Fibroblast of upper back skin (primary cell): ENCODE results near the gene CDC42BPA.
"Not testable (repeated sequence)": the region's sequence is repeated elsewhere in the genome, so short reads cannot be mapped to it uniquely, and the experiment has no call there.

ENCODE experiments used
- DNase-seq: peaks from one replicate; pipeline ENCODE4 v3.0.0-alpha.2; 2013

The CDC42BPA gene

GRCh38 chr1:227190321-227190720, 128.0 kb downstream of the CDC42BPA start:
- no peak for DNase-seq

DNA sequence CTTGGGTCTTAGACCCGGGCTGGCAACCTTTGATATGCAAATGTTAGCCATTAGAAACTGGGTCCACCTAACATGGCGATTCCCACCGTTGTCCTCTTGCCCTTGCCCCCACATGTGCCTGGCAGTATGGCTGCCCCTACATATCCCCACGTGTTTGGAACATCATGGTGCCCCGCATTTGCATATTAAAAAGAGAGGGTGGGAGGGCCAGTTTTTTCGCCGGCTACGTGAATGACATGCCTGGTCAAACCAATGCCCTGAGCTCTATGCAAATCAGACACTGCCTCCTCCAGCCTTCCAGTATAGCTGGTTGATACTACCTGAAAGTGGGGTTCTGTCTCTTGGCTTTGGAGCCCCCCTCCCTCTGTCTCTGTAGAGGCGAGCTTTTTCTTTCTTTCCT, 133.0 kb downstream of the CDC42BPA start:
- DNase-seq = no peak

GRCh38 chr1:227182012-227182411, 136.3 kb downstream of the CDC42BPA start:
- no peak for DNase-seq

DNA sequence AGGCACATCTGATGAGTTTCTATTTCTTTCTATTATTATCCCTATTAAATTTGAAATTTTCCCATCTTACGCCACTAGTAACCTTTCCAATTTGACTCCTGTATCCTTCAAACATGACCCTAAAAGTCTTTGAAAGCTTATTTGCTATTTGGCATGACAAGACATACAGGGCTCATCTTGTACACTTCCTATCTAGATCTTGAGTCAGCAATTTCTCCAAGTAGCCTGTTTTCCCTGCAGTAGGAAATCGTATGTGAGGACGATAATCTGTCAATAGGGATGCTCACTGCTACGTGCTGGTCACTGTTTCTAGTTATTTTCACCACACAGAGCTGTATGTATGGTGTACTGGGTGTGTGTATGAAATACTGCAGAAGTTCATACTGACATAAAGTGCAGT, 142.7 kb downstream of the CDC42BPA start:
- no peak for DNase-seq

GRCh38 chr1:227174164-227174563, 144.1 kb downstream of the CDC42BPA start:
- peak; percentile 93 for DNase-seq

GRCh38 chr1:227170361-227171166, 147.7 kb downstream of the CDC42BPA start:
- peak; percentile 68 for DNase-seq

- no peak for DNase-seq
Observed at GRCh38 chr1:227169343-227169742, 148.9 kb downstream of the CDC42BPA start.

DNA sequence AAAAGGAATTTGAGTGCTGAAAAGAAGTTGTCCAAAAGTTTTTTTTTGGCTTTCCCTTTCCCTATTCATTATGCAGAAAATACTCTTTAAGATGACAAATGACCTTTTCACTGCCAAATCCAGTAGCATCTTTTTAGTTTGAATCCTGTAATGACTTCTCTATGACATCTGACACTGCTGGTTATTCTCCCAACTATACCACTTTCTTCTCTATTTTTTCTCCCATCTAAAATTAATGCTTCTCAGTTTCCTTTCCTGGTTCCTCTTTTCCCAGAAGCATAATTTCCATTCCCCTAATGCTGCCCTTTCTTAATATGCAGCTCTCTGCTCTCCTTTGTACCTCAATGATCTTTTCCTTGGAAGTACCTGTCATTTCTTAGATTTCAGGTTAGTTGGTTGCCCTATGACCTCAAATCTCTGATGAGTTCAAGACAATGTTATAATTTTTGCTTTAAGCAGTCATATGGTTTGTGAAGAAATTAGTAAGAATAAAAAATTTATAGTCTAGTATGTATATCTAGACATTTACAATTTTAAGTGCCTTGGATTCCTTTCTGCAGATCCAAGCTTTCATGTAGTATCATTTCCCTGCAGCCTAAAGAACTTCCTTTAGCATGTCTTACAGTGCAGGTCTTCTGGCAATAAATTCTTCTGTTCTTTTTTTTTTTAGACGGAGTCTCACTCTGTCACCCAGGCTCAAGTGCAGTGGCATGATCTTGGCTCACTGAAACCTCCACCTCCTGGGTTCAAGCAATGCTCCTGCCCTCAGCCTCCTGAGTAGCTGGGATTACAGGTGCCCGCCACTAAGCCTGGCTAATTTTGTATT, 150.8 kb downstream of the CDC42BPA start:
- no peak for DNase-seq

DNA sequence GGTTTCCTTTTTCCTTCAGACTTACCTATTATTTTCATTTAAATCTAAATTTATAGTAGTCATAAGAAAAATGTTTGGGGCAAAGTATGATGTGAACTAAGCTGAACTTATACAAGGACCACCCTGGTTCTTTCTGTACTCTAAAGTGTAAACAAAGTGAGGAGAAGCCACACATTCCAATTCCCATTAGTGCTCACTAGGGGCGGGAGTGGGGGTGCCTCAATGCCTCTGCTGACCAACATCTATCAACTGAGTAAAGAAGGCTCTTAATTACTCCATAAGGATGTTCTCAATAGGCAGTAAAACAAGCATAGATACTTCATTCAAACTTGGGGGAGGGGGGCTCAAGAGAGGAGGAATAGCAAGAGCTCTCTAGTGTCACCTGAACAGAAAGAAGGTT, 151.7 kb downstream of the CDC42BPA start:
- no peak for DNase-seq

DNA sequence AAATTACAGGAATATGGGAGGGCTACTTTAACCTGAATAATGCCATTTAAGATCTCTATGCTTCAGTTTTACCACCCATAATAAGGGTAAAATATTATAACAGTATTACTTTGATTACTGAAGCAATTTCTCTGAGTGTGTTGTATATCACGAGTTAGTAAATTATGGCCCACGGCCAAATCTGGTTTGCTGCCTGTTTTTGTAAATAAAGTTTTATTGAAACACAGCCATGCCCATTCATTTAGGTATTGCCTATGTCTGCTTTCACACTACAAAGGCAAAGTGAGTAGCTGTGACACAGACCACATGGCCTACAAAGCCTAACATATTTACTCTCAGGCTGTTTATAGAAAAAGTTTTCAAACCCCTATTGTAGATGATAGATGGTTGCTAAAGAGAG, 156.8 kb downstream of the CDC42BPA start:
- DNase-seq = no peak

DNA sequence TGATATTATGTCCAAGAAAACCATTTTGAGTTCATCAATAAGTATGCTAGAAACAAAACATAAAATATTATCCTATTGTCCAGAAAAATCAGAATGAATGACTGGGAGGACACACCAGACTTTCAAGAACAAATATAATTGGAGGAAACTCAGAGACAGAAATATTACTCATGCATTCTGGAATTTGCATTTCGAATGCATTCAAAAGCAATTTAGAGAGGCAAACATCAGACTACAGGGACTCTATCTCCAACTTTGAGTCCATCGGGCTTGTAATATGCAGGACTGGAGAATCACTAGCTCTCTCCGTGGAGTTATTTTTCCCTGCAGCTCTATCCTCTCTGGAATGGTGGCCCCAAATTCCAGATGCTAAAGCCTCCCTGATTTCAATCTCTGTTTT, 161.8 kb downstream of the CDC42BPA start:
- DNase-seq = no peak

GRCh38 chr1:227155688-227156087, 162.6 kb downstream of the CDC42BPA start:
- DNase-seq = no peak

DNA sequence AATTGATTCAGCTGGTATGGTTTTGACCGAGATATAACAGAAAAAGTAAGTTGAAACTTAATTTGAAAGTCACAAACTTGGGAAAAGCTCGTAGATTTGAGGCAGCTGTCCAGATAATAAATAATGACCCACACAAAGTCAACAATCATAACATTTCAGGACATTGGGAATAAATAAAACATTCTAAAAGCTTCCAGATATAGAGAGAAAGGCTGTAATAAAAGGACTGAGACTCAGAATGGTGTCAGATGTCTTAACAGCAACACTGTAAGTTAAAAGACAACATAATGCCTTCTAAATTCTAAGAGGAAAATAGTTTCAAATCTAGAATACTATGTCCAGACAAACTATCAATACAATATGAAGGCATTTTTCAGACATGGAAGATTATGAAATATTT, 163.3 kb downstream of the CDC42BPA start:
- DNase-seq = no peak

DNA sequence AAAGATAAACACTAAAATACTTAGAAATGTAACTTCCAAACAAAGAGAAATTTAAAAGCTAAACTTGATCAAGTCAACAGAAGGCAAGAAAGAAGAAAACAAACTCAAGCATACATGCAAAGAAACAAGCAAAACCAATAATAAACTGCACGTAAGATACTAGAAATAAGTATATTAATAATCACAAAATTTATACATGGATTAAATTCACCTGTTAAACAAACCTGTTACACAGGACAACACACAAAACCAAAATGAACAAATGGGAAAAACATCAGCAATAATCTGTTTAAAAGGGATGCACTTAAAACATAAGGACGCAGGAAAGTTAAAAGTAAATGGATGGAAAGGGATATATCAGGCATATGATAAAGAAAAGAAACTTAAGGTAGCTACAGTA, 165.8 kb downstream of the CDC42BPA start:
- DNase-seq = no peak

DNA sequence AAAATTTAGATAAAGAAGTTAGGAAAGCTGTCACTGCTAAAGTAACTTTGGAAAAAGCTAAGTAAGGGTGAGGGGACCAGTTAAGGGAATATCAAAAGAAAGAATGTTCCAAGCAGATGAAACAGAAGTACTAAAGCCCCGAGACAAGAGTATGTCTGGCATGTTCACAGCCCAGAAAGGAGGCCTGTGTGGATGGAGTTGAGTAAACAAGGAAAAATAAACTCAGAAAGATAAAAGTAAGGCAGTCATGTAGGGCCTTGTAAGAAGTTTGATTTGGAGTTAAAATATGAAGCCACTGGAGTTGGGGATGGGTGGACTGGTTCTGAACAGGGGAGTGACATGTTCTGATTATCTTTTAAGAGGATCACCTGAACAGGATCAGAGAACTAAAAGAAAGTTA, 177.9 kb downstream of the CDC42BPA start:
- DNase-seq = no peak

- DNase-seq = no peak
Observed at GRCh38 chr1:227136210-227136820, 182.0 kb downstream of the CDC42BPA start.

DNA sequence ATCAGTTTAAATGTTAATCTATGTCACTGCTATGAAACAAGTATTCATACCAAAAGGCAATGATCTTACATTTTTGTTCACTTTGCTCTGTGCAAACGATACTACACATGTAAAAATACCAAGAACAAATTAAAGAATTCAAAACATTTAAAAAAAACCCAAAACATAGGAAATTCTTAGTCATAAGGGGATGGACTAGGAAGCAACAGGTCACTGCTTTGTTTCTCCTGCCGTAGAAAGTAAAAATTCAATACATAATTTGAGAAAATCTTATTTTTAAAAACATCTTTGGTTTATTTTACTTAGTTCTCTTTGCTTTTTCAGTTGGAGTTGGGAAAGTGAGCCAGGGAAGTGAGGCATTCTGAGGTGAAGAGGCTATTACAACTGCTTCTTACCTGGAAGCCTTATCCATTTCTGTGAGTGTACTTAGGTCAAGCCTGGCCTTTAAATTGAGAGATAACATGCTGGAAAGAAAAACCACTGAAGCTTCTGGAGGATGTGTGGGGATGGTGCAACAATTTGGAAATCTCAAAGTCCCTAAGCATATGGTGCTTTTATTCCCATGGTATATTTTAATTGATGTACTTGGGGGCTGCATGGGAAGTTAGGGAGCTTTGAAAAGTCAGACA, 183.5 kb downstream of the CDC42BPA start:
- no peak for DNase-seq

DNA sequence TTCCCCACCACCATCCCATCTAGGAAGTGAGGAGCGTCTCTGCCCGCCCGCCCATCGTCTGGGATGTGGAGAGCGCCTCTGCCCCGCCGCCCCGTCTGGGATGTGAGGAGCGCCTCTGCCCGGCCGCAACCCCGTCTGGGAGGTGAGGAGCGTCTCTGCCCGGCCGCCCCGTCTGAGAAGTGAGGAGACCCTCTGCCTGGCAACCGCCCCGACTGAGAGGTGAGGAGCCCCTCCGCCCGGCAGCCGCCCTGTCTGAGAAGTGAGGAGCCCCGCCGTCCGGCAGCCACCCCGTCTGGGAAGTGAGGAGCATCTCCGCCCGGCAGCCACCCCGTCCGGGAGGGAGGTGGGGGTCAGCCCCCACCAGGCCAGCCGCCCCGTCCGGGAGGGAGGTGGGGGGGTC, 185.6 kb downstream of the CDC42BPA start:
- DNase-seq = not testable (repeated sequence)

- peak; percentile 62 for DNase-seq
Observed at GRCh38 chr1:227131193-227131592, 187.1 kb downstream of the CDC42BPA start.

DNA sequence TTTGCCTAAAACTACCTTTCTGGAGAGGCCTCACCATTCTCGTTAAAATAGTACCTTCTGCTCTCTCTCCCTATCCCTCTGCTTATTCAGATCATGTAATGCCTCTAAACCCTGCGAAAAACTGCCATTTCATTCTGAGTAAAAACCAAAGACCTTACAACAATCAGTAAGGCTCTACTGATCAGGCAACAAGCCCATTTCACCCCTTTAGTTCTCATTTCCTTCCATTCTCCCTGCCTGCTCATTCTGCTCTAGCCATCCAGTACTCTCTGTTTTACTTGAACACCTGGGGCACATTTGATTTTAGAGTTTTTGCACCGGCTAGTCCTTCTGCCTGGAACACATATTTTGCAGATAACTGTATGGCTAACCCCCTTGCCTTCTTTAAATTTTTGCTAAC, 190.4 kb downstream of the CDC42BPA start:
- DNase-seq = no peak

DNA sequence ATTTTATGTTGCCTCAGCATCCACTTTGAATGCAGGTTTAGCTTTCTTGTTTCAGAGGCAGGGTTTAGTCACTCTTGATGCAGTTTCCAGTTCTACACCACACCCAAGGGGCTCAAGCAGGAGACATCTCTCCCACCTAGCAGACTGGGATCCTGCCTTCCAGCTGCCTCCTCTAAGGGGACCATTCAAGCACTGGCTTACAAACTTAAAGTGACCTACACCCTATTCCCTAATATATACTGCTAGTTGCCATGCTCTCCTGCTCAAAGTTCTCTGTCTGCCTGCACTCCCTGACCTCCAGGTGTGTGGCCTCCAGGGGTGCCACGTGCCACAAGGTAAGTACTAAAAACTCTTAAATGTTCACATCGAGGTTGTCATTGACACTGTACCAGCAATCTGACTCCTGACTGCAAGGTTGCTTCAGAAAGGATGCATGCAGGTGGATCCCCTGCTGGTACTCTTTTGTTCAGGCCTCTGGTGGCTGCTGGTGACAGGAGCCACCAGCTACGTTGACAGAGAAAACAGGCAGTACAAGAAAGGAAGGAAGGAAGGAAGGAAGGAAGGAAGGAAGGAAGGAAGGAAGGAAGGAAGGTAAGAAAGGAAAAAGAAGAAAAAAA, 192.3 kb downstream of the CDC42BPA start:
- DNase-seq = no peak

DNA sequence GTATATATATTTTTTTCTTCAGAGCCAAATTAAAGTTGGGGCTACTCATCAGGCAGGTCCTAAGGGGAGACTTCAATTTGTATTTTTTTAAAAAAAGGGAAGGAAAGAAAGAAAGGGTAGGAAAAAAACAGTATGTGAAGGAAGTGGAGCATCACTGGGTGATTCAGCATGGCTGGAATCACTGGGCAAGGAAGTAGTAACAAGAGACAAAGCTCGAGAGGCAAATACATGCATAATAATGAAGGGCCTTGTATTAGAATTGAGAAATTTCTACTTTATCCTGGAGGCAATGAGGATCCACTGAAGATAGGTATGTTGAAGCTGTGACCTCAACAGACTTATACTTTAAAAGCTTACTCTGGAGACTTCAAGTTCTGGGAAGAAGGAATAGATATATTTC, 193.8 kb downstream of the CDC42BPA start:
- no peak for DNase-seq

DNA sequence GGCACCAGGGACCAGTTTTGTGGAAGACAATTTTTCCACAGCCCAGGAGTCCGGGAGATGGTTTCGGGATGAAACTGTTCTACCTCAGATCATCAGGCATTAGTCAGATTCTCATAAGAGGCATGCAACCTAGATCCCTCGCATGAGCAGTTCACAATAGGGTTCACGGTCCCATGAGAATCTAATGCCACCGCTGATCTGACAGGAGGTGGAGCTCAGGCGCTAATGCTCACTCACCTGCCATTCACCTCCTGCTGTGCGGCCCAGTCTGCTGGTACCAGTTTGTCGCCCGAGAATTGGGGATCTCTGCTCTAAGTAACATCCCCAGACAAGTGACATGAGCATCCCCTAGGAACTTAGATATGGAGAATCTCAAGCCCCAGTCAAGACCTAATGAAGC, 197.5 kb downstream of the CDC42BPA start:
- no peak for DNase-seq
